ENCODE data around the gene GUCA1C. TPM values are rescaled to one million over a fixed set of nuclear protein-coding genes. Genes with fewer than 3 reads are reported as not detected.

Gene GUCA1C
- total and polyA plus RNA-seq, 2 of the 13 experiments (the other 11 are each of a cell fraction or from before 2014, with no cell fraction given): not detected

- Histone ChIP-seq H3K4me3 (replicated peaks in 1 of 3; ENCODE audit: insufficient read depth in 1 of 3, low read depth in 2 of 3, low read length in 3 of 3) (no peak overlapping the region), H3K9me3 (ENCODE audit: low read length) (no peaks in the 10 kb centered on the region), H3K27ac (ENCODE audit: extremely low read length, insufficient read depth, low read length) (no peak overlapping the region), H4K20me1 (ENCODE audit: insufficient read depth, low read length) (no peaks in the 10 kb centered on the region), H3K36me3 (replicated peaks in 1 of 2; ENCODE audit: control insufficient read depth in 1 of 2, insufficient read depth in 2 of 2, low read length in 2 of 2) (no peaks in the 10 kb centered on the region), H2AFZ (ENCODE audit: low read length) (no peak overlapping the region), H3K27me3 (ENCODE audit: control insufficient read depth in 1 of 2, insufficient read depth in 2 of 2, low read length in 2 of 2) (no peaks in the 10 kb centered on the region), H3K4me2 (ENCODE audit: low read depth, low read length) (no peak overlapping the region), H3K9ac (ENCODE audit: insufficient read depth, low read depth, low read length) (no peak overlapping the region), H3K79me2 (ENCODE audit: insufficient read depth, low read length) (no peaks in the 10 kb centered on the region), H3K4me1 (ENCODE audit: insufficient read depth, low read length) (no peaks in the 10 kb centered on the region)
- in situ Hi-C loops (cut with HindIII; ENCODE audit: extremely low pct_ligation_motif_present, low pct_unique_long_range_greater_than_20kb): no loop called here
- intact Hi-C loops (cut with micrococcal nuclease; ENCODE audit: unreplicated experiment): no loop called here
- no peak for TF ChIP-seq ZSCAN25 (CRISPR knock-in tag; IDR thresholded peaks at IDR 0.05)
- no peak for TF ChIP-seq KLF6 (CRISPR knock-in tag; IDR thresholded peaks at IDR 0.05)
- TF ChIP-seq ZNF260 (CRISPR knock-in tag; IDR thresholded peaks at IDR 0.05; ENCODE audit: borderline replicate concordance, low read depth): no peak
- no peak for TF ChIP-seq ZNF329 (CRISPR knock-in tag; IDR thresholded peaks at IDR 0.05; ENCODE audit: low read depth)
- TF ChIP-seq THAP7 (CRISPR knock-in tag; IDR thresholded peaks at IDR 0.05): no peak
- TF ChIP-seq HIVEP1 (CRISPR knock-in tag; IDR thresholded peaks at IDR 0.05): no peak
- TF ChIP-seq ZNF281 (CRISPR knock-in tag; IDR thresholded peaks at IDR 0.05; ENCODE audit: borderline replicate concordance): no peak
- no peak for TF ChIP-seq CHD2 (IDR thresholded peaks at IDR 0.05; ENCODE audit: low read depth, low read length)
- no peak for TF ChIP-seq MTF2 (CRISPR knock-in tag; IDR thresholded peaks at IDR 0.05; ENCODE audit: borderline replicate concordance)
- TF ChIP-seq ZNF235 (CRISPR knock-in tag; IDR thresholded peaks at IDR 0.05; ENCODE audit: borderline replicate concordance): no peak
- TF ChIP-seq ATF1 (CRISPR knock-in tag; IDR thresholded peaks at IDR 0.05): no peak
- TF ChIP-seq ZNF430 (CRISPR knock-in tag; IDR thresholded peaks at IDR 0.05): no peak
- no peak for TF ChIP-seq NR1H2 (CRISPR knock-in tag; IDR thresholded peaks at IDR 0.05; ENCODE audit: borderline replicate concordance, low read depth)
- TF ChIP-seq RFX5 (IDR thresholded peaks at IDR 0.05; ENCODE audit: low read depth, low read length): no peak
- no peak for TF ChIP-seq SP4 (CRISPR knock-in tag; IDR thresholded peaks at IDR 0.05)
- no peak for TF ChIP-seq ZNF687 (CRISPR knock-in tag; IDR thresholded peaks at IDR 0.05)
- ChIA-PET CTCF (ENCODE audit: low intra/inter-chr PET ratio, low total read pairs) (no interaction called here), POLR2A (no interaction called here)
- no peak for FAIRE-seq
- no TSS peak for BruUV-seq (replicated peaks)
- ATAC-seq: no peak
- no peak for DNase-seq (ENCODE audit: low spot score)
Measured at GRCh38 chr3:108931035-108931434, 22.6 kb downstream of the GUCA1C start.
